K562 (cell line): Measurements from ENCODE around the gene TMEM86B.

Source experiments
- PHF21A ChIP-seq: fragments of 450-650 bp; IDR thresholded peaks from 2 replicates; pipeline ENCODE4 v1.6.1; 2017; ENCODE audit warnings: low read depth, borderline replicate concordance
- RFX1 ChIP-seq: fragments of 450-650 bp; IDR thresholded peaks from 2 replicates; pipeline ENCODE4 v1.6.1; 2016; ENCODE audit warnings: mild to moderate bottlenecking, moderate library complexity
- YY1 ChIP-seq, 3 experiments: IDR thresholded peaks; 2 replicates each; pipeline ENCODE4 v1.6.1; 2011; ENCODE audit warnings: low read length in 2 of 3, mild to moderate bottlenecking in 2 of 3, moderate library complexity in 2 of 3, borderline replicate concordance in 1 of 3, control low read depth in 1 of 3, low read depth in 1 of 3; ENCODE audit not compliant: insufficient read depth in 3 of 3, insufficient replicate concordance in 2 of 3, control insufficient read depth in 1 of 3, insufficient read length in 1 of 3; ENCODE audit errors: extremely low read depth in 1 of 3

- TF ChIP-seq RFX1 (no peak), PHF21A (no peak), YY1 (IDR thresholded peaks at IDR 0.05; ENCODE audit: borderline replicate concordance in 1 of 3, control insufficient read depth in 1 of 3, extremely low read depth in 1 of 3, insufficient read depth in 3 of 3, insufficient read length in 1 of 3, insufficient replicate concordance in 2 of 3, low read depth in 1 of 3, low read length in 2 of 3) (no peak)
These were observed 4.4 kb upstream of the TMEM86B start for GRCh38 chr19:55232986-55233385.
